GM19455 (cell line): ENCODE data around the gene ZWILCH.
"Not testable (repeated sequence)": the region's sequence is repeated elsewhere in the genome, so short reads cannot be mapped to it uniquely, and the experiment has no call there.

ENCODE experiments used
- ATAC-seq: cut with Tn5 transposase; IDR thresholded peaks from one replicate; pipeline ENCODE4 v1.9.1; 2021; ENCODE audit not compliant: unreplicated experiment

Gene ZWILCH

DNA sequence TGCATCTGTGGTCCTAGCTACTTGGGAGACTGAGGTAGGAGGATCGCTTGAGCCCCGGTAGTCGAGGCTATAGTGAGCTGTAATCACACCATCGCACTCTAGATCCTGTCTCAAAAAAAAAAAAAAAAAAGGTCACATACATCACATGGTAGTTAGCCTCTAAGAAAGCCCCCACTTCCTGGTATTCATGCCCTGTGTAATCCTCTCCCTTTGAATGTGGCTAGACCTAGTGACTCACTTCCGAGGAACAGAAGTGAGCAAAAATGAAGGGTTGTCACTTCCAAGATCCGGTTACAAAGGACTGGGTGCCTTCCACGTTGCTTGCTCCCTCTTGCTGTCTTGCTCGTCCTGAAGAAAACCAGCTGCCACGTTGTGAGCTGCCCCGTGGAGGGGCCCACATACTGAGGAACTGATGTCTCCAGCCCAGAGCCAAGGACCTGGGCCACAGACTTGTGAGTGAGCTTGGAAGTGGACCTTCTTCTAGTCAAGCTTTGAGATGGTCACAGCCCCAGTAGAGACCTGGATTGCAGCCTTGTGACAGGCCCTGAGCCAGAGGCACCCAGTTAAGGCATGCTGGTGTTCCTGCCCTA is 73.3 kb downstream of the ZWILCH start:
- no peak for ATAC-seq

DNA sequence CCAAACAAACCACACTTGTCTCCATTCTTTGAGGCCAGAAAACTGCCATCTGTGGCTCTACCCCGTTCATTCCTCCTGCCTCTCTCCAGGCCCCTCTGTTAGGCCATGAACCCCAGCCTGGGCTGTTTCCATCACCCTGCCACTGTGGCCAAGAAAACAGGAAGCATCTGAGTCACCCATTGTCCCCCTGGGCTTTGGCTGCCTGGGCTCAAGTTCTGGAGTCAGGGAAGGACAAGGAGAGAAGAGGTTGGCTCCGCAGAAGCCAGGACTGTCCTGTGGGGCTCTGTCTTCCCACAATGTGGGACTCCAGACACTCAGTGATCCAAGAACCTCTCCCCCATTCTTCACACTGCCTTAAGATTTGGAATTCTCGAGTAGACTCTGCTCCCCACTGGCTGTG is 75.5 kb downstream of the ZWILCH start:
- no peak for ATAC-seq

DNA sequence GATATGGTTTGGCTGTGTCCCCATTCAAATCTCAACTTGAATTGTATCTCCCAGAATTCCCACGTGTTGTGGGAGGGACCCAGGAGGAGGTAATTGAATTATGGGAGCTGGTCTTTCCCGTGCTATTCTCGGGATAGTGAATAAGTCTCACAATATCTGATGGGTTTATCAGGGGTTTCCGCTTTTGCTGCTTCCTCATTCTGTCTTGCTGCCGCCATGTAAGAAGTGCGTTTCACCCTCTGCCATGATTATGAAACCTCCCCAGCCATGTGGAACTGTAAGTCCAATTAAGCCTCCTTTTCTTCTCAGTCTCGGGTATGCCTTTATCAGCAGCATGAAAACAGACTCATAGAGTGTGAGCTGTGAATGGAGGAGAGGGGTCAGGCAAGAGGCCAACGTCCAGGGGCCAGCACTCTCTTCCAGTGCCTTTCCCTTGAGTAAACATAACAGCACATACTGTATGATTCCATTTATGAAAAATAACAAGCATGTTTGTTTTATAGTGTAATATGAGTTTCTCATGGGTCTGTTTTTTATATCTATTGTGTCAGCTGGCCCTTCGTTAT is 76.9 kb downstream of the ZWILCH start:
- no peak for ATAC-seq

DNA sequence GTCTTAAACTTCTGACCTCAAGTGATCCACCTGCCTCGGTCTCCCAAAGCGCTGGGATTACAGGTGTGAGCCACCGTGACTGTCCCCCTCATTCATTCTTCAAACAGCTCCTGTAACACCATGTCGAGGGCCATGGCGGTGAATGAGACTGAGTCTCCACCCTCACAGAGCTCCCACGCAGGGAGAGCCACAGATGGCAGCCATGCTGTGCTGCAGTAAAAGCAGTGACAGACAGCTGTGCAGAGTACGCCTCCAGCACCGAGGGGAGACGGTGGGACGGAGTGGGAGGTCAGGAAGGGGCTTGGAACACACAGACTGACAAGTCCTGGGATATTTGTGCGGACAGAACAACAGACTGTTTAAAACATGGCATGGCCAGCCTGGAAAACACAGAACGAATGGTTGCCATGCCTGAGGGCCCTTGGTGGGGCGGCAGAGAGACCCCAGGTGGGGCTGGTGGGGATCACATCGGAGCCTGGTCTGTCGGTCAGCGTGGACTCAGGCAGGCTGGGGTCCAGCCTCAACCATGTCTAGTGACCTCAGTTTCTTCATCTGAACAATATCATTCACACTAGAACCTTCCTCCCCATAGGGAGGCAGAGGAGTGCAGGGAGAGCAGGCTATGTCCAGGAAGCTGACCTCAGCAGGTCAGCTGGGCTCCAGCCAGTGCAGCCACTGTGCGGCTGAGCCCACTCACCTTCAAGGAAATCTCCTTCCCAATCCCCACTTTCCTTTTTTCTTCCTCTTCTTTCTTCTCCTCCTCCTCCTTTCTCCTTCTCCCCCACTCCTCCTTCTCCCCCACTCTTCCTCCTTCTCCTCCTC is 81.2 kb downstream of the ZWILCH start:
- no peak for ATAC-seq

DNA sequence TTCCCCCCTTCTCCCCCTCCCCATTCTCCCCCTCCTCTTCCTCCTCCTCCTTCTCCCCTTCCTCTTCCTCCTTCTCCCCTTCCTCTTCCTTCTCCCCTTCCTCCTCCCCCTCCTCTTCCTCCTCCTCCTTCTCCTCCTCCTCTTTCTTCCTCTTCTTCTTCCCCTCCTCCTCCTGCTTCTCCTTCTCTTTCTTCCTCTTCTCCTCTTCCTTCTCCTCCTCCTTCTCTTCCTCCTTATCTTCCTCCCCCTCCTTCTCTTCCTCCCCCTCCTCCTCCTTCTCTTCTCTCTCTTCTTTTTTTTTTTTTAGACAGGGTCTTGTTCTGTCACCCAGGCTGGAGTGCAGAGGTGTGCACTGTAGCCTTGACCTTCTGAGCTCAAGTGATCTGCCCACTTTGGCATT is 81.9 kb downstream of the ZWILCH start:
- ATAC-seq, result no peak

DNA sequence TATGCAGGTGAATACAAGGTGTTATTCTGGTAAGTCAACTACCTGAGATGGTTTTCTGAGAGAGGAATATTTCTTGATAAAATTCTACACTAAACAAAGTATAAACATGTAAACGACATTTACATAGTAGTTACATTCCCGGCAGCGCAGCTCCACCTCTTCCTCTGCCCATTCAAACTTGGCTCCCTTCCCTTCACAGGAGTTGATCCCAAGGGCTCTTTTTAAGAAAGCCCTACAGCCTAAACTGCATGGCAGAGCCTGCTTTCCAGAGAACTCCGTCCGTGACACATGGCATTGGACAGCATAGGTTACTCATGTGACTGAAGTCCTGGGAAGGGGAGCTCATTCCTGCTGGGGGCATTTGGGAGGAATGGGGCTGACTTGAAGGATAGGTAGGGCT is 82.6 kb downstream of the ZWILCH start:
- no peak for ATAC-seq

DNA sequence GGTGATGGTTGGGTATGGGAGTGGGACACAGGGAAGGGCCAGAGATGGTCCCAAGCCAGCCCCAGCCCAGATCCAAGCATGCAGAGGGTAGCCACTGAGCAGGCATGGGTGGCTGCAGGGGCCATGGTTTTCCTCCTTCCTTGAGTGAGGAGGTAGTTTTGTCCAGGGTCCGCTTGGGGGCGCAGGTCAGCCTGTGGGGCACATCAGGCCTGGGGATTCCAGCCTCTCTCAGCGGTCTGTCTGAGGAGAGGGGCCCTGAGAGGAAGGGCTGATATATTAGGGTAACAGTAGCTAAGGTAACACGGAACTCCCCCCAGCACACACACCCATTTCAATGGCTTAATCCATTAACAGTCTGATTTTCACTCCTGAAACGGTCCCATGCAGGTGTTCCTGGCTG is 83.4 kb downstream of the ZWILCH start:
- no peak for ATAC-seq

DNA sequence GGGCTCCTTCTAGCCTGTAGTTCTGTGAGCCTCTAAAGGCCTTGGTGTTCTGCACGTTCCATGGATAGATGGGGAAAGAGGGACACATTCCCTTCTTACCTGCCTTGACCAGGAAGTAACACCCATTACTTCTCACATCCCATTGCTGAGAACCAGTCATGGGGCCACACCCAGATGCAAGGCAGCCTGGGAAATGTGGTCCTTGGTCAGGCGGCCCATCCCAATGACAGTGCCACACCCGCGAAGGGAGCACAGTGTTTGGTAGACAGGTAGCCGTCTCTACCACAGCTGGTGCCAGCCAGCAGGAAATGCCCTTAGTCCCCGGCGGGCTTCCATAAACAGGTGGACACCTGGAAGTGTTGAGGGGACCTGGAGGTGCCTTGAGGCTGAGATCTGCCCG is 83.8 kb downstream of the ZWILCH start:
- ATAC-seq, result no peak

DNA sequence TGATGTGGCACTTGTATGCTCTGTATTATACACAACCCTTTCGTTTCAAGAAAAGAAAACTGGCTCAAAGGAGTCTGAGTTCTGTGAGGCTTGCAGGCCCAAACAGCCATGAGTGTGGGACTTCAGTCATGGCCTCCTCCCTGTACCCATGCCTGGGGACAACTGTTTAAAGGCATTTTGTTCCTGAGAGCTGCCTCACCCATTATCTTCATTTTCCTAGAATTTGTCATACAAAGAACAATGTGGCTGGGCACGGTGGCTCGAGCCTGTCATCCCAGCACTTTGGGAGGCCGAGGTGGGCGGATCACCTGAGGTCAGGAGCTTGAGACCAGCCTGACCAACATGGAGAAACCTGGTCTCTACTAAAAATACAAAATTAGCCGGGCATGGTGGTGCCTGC is 84.3 kb downstream of the ZWILCH start:
- ATAC-seq, result not testable (repeated sequence)

DNA sequence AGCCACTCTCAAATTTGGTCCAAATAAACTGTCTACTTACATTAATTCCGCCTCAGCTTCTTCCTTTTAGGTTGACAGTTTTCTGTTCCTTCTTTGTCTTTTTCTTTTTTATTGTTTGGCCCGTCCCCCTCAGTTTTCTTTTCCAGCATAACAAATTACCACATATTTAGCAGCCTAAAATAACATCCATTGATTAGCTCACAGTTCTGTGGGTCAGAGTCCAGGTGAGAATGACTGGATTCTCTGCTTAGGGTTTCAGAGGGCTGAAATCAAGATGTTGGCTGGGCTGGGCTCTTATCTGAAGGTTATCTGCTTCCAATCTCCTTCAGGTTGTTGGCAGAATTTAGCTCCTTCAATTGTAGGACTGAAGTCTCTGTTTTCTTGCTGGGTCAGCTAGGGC is 85.3 kb downstream of the ZWILCH start:
- no peak for ATAC-seq

DNA sequence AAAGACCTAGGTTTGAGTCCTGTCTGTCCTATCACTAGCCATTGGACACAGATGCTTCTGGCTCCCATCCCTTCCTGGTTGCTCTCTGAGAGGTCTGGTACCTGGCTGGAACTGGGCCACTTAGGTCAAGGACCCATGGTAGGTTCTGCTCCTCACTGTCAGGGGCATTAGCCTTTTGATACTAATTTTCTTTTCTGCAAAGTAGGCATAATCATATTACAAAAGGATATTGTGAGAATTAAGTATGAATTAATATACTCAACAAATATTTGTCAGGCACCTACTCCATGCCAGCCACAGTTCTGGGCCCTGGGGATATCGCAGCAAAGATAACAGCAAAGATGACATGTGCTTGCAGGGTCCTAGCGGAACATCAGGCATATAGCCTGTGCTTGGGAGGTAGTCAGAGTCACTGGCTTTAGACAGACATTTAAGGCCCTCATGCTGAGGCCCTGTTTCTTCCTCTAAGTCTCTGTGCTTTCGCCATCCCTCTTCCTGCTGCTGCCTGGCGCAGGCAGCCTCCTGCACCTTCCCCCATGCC is 86.3 kb downstream of the ZWILCH start:
- no peak for ATAC-seq

DNA sequence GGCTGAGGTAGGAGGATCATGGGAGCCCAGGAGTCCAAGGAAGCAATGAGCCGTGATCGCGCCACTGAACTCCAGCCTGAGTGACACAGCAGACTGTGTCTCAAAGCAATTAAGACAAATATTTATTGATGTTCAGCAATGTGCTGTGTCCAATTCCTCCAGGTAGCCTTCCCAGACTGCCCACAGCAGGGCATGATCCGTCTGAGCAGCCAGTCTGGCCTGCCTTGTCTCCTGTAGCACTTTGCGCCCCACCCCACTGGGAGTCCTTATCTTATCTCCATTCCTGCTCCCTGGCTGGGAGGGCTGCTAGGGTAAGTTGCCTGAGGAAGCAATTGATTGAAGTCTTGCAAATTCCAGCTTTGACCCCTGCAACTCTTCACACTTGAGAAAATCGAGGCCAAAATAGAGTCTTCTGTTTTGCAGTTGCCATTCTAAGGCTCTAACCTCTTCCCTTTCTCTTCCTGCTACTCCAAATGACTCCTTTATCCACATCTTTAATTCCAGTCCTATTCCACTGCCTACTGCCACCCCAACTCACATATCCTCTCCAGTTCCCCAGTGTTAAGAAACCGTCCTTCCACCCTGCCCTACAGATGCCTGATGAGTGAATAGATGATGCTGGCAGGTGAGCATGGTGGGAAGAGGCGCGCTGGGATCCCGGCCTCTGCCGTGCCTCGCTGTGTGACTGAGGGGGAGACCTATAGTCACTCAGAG is 87.5 kb downstream of the ZWILCH start:
- ATAC-seq, result no peak

DNA sequence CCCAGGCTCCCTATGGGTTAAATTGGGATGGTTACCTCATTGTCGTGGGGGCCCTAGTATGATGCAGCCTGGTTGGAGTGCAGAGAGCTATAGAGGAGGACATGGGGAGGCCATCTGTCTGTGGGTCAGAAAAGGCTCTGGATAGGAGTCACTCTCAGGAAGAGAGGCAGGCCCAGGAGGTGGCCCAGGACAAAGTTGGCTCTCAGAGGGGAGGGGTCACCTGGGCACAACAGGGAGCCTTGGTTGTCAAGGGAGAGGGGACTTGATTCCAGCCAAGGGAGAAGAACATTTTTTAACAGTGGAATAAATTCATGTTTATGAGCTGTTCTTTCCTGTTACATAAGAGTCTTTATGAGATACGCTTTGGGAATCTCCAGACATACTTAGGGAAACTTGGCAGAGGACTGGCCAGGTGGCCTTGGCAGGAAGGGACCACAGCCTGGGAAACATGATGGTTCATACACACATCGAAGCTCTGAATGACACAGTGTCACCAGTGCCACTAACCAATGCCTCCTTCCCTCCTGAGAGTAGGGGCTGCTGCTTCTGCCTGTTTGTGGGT is 88.2 kb downstream of the ZWILCH start:
- no peak for ATAC-seq

DNA sequence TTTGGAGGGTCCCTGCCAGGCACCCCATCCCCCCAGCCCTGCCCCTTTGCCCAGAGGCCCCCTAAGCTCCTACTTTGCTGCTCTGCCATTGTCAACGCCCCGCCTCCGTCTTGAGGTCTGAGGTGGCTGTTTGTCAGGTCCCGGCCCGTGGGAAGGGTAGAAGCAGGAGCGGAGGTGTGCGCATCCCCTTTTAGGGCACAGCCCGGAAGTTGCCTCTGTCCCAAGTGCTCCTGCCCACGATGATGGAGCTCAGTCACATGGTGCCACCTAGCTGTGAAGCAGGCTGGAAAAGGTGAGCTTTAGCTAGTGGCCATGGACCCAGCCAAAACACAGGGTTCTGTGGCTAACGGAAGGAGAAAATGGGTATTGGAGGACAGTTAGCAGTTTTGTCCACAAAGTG is 89.2 kb downstream of the ZWILCH start:
- no peak for ATAC-seq

DNA sequence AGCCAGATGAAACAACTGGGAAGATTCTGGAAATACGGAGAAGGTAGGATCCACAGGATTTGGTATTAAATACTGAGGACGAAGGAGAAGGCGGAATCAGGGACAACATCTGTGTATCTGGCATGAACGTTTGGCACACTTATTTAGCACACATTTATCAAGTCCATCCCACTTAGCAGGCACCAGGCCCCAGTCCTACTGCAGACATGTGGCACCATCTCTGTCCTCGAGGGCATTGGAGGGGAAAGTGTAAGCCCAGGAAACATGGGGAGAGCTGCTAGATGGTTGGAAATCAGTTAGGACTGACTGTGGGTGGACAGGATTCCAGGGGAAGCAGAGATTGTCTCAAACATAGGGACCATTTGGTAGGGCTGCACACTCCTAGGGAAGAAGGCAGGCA is 89.7 kb downstream of the ZWILCH start:
- no peak for ATAC-seq

DNA sequence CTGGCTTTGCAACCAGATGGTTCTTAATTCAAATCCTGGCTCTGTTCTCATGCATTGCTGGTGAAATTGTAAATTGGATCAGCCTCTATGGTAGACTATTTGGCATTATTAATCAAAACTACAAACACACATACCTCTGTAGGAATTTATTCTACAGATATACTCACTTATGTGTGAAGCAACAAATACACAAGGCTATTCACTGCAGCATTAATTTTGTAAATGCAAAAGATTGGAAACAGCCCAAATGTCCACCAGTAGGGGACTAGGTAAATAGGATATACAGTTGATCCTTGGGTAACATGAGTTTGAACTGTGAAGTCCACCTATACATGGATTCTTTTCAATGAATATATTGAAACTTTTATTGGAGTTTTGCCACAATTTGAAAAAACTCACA is 90.2 kb downstream of the ZWILCH start:
- ATAC-seq, result no peak

DNA sequence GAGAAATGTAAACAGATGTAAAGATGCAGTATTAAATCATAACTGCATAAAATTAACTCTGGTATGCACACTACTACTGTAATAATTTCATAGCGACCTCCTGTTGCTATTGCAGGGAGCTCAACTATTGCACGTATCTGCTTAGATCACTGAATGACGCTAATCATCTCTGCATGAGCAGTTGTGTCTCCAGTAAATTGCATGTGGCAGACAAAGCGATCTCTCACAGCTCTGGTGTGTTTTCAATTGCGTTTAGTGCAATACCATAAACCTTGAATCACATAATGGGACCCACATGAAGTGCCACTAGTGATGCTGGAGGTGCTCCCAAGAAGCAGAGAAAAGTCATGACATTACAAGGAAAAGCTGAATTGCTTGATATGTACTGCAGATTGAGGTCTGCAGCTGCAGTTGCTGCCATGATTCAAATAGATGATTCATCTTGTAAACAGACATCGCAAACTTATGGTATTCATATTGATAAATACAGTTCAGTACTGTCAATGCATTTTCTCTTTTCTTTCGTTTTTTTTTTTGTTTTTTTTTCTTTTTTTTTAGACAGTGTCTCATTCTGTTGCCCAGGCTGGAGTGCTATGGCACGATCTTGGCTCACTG is 90.9 kb downstream of the ZWILCH start:
- no peak for ATAC-seq

DNA sequence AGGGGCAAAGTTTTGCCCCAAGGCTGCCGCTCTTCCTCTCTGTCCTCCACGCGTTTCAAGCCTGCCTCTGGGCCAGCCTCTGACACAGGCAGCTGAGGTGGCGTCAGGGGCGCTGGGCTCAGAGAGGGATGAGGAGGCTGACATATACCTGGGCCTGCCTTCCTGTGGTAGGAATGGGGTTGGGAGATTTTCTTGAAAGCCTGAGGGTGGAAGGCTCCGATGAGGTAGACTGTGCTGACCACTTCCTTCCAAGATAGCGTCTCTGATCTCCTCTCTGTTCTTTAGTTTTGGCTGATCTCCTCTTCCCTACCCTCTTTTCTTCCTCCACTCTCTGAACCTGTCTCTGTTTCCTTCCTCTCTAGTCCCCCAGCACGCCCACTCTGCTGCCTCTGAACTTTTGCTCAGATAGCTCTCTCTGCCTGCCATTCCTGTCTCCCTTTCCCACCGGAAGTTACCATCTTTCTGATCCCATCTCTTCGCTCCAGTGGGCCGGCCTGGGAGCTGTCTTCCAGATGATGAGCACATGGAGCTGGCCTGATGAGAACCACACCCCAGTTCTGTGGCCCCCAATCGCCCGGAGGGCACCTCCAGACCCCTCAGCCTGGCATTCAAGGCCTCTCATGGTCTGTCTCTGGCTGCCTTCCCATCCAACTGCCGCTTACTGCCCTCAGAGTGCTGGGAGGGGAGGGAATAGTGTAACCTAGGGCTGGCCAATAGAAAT is 93.1 kb downstream of the ZWILCH start:
- no peak for ATAC-seq
